ENCODE data around the gene ATL1.
"Not testable (repeated sequence)": the region's sequence is repeated elsewhere in the genome, so short reads cannot be mapped to it uniquely, and the experiment has no call there.

ATL1 gene

DNA sequence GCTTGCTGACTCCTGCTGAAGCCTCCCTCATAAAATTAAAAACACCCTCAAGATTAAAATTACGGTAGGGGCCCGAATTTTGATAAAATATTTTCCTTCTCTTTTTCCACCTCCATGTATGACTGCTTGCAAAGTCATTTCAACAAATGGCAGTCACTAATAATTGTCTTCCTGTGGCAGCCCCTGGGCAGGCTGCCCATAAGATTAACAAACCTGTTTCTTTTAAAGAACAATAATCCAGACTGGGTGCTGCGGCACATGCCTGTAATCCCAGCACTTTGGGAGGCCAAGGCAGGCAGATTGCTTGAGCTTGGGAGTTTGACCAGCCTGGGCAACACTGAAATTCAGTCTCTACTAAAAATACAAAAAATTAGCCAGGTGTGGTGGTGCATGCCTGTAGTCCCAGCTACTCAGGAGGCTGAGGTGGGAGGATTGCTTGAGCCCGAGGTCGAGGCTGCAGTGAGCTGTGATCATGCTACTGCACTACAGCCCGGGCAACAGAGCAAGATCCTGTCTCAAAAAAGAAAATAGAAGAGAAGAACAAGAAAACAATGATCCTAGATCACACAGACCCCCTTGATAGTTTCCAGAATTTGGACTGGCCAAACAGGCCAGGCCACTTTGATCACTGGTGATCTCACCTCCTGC lies 99.5 kb downstream of the ATL1 start:
- no peak for DNase-seq (ENCODE audit: low read depth)

DNA sequence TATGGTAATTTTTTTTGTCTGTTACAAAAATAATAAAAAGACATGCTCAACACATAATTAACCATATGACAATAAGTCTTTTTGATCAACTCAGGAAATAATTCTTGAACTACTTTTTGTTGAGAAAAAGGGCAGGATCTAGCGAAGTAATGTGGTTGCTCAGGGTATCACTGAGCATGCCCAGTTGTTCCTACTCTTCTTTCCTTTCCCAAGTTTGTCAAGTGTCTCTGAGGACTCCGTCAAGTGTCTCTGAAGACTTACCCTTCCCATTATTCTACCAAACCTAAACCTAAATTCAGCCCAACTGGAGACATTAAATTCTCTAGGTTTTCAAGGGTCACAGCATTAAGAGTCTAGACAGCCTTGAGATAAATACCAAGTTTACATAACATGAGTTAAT lies 104.6 kb downstream of the ATL1 start:
- not testable (repeated sequence) for DNase-seq (ENCODE audit: low read depth)

DNA sequence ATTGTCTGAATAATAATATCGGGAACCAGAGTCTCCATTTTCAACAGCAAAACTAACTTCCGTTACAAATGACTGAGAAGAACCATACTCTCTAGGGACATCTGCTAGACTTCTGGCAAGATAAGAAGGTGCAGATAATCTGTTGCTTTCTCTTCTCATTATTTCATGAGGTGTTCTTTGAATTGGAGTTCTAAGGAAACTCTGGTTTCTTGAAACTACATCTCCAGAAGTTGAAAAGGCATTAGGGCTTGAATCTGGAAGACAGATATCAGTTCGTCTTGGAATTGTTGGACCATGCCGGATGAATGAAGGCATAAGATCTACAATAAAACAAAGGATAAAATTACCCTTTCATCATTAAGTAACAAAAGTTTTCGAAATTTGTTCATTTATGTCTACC lies 105.4 kb downstream of the ATL1 start:
- DNase-seq (ENCODE audit: low read depth) = not testable (repeated sequence)

DNA sequence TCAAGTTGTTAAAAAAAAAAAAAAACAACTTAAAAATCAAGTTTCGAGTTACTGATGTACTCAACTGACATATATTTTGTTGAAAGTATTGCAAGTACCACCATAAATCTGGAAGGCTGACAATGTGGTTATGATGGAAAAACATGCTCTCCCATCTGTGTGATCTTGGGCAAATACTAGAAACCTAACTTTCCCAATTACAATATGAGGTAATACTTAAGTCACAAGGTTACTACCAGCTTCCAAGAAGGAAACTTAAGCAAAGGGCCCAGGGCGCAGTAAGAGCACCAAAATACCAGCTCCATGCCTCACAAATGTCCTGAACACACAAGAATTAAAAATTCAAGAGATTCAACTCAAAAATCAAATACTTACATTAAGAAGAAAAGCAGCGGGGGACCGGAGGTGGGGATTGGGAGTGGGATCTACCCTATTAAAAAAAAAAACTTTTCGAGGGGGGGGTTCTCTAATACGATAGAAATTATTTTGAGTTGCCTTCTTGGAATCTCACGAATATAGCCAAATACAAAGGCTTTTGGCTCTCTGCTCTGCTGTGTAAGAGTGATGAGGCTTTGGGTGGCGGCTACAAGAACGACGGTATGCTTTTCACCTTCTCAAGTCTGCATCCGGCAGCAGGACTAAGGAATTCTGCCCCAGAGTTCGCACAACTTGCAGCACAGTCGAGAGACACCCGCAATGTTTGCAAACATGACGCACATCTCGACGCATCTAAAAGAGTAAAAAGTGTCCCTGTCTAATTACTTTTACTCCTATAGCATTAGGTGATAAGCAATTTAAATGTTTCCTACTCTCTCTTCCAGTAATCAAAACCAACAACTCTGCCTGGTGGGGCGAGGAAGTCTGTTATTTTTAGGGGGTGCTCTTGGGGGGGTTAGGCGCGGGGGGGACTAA lies 107.1 kb downstream of the ATL1 start:
- DNase-seq (ENCODE audit: low read depth) = no peak

DNA sequence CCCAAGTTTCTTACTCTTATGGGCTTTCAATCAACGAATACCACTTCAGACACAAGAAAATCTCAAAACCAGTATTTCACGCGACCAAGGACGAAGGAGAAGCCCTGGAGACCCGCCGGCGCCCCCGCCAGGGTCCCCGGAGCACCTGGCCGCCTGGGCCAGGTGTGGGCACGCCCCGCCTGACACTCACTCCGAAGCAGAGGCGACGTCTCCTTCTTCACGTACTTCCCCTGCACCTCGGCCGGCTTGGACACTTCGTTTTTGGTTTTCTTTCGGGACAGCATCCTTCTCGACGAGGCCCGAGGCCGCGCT lies 107.7 kb downstream of the ATL1 start:
- DNase-seq (ENCODE audit: low read depth) = no peak

DNA sequence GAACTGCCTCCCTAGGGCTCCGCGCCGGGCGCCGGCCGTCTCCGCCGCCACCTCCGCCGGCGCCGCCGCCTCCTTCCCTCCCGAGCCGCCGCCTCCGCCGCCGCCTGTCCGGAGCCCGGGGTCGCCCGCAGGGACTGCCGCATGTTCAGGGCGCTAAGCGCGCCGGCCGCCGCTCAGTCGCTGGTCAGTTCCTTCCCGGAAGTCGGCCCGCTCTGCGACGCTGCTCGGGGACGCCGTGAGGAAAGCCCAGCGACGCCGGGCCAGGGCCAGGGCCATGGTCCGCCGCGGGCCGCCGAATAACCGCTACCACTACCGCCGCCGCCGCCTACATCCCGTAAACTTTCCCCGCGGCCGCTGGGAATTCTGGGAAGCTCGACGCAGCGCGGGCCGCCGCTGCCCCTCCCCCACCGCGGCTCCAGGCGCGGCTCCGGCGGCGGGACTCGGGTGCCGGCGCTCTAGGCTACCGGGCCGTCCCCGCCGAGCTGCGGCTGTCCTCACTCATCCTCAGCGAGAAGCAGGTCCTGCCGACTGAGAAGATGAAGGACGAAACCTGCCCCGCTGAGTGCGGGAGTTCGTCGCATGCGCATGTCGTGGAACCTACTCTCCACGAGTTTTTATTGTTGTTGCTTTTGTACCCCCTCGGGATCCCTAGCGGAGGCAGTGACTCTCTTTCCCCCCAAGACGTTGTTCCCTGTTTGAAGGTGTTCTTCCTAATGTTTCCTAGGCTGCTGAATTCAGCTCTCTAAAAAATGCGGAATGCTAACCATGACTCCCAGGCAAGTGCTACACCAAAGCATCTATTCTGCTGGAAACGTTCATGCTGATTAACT lies 108.3 kb downstream of the ATL1 start, which contains the start of gene SAV1:
SAV1 (minus strand) TSS at position 311 of the 830 bp plus-strand sequence. CDS start 339 bp downstream, outside the sequence.
- no peak for DNase-seq (ENCODE audit: low read depth)

DNA sequence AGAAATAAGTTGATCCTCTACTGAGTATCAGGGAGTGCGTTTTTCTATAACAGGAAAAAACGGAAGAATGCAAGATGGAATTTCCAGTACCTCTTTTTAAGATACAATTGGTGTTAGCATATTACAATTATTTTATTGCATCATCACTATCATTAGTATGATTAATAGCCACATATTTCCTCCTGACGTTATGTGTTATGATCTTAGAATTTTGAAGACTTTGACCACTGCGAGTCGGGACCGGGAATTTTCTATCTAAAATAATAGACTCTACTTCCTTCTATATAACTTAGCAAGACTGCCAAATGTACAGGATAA lies 108.8 kb downstream of the ATL1 start:
- DNase-seq (ENCODE audit: low read depth) = no peak

DNA sequence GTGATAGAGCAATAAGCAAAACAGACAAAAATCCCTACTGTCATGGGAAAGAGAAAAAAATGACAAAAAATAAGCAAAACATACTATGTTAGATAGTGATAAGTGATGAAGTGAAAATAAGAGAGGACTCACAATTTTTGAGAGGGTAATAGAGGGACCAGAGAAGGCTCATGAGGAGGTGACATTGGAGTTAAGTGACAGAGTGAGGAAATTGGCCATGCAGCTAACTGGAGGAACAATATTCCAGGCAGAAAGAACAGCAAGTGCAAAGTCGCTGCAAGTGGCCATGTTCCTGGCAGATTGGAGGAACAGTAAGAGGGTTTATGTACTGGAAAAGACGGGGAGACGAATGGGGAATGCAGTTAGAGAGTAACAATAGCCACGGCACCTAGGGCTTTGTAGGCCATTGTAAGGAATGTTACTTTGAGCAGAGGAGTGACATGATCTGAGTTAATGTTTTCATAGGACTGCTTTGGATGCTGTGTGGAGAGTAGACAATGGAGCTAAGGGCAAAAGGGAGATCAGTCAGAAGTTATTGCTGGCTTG lies 109.6 kb downstream of the ATL1 start:
- DNase-seq (ENCODE audit: low read depth) = no peak

DNA sequence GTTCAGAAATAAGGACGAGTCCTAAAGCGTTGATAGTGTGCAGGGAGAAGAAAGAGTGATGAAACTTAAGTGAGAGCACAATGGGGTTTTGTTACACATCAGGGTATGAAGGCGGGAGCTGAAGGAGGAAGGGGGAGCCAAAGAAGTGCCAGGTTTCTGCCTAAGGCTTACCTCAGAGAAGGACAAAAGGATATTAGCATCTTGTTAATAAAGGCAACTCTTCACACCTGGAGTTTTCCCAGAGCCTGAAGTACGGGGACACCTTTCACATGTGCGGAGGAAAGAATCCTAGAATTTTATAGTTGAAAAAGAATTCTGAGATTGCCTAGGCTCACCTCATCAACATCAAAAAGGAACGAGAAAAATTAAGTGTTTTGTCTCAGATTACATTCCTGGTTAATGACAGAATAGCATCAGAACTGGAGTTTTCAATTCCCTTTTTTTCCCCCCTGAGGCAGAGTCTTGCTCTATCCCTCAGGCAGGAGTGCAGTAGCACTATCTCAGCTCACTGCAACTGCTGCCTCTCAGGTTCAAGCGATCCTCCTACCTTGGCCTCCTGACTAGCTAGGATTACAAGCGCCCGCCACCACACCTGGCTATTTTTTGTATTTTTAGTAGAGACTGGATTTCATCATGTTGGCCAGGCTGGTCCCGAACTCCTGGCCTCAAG lies 110.4 kb downstream of the ATL1 start:
- DNase-seq (ENCODE audit: low read depth) = no peak

DNA sequence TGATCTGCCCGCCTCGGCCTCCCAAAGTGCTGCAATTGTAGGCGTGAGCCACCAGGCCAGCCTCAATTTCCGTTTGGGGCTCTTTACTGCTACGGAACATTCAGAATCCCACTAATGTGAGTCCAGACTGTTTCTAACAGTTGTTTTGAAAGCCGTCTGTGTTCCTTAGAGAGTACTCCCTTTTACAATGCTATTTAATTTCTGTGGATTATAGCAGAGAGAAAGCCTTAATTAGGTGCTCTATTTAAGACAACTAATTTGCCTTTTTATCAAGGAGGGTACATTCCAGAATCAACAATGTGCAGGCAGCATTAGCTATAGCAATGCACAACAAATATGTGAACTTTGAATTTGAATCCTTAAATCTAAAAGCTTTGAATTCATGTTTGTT lies 110.9 kb downstream of the ATL1 start:
- DNase-seq (ENCODE audit: low read depth) = no peak

DNA sequence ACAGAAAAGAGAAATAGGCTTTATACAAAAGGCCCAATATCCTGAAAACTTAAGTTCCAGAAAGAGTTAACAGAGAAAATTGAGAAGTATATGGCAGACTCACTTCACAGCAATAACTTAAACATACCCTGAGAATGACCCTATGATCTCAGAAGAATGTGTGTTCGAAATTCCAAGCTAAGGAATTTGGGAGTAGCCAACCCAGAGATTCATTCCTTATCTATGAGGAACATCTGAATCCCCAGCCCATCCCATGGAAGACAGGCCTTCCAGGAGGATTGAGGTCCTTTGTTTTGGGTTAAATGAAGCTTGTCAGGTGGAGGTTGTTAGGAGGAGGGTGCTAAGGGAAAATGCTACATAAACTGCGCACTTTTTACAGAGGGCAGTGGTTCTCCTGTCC lies 115.7 kb downstream of the ATL1 start:
- DNase-seq (ENCODE audit: low read depth) = no peak

DNA sequence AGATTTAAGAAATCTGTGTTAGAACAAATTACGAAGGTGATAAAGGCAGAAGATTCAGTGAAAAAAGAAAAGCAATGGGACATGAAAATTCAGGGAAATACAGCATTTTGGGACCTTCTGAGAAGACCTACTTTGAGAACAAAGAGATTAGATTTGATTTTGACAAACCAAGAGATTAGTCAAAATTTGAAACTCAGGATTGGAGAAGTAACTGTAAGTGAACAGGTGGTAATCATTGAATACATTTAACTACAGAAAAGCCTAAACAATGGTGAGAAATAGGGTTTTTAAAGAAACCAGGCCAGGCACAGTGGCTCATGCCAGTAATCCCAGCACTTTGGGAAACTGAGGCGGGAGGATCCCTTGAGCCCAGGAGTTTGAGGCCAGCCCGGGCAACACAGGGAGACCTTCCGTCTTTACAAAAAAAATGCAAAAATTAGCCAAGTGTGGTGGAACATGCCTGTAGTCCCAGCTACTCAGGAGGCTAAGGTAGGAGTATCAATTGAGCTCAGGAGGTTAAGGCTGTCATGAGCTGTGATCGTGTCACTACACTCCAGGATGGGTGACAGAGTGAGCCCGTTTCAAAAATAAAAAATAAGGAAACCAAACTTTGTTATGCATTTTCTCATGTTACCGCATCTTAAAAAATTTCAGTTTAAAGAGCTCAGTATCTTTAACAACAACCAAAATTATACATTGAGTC lies 117.0 kb downstream of the ATL1 start:
- no peak for DNase-seq (ENCODE audit: low read depth)

DNA sequence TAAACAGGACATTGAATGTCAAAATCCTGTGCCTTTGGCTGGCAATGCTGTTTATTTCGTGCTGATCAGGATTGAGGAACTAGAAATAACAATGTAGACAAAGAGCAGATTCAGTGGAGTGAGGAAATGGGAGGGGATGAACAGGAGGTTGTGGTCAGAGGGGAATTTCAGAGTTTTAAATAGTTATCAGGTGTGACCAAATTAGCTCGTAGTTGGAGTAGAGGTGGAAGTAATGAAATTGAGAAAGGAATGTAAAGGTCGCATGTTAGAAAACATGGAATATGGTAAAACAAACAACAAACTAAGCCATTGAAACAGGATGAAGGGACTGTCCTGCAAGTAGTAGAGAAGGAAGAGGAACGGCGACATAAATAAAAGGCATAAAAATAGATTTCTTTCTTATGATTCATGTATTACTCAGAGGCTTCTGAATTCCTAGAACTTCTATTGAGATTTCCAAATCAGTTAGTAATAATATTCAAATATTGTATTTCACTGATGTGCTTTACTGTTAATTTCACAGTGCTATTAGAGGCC lies 117.7 kb downstream of the ATL1 start:
- peak; percentile 75 for DNase-seq (ENCODE audit: low read depth)

DNA sequence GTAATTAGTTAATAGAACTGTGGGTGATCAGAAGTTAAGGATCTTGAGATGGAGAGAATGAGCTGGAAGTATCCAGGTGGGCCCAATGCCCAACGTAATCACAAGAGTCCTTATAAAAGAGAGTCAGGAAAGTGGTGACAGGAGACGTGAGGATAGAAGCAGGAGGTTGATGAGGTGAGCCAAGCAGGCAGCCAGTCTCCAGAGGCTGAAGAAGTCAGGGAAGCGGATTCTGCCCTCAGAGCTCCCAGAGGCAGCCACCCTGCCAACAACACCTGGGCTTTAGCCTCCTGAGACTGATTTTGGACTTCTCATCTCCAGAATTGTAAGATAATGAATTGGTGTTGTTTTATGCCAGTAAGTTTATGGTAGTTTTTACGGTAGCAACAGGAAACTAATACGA lies 118.2 kb downstream of the ATL1 start:
- no peak for DNase-seq (ENCODE audit: low read depth)

DNA sequence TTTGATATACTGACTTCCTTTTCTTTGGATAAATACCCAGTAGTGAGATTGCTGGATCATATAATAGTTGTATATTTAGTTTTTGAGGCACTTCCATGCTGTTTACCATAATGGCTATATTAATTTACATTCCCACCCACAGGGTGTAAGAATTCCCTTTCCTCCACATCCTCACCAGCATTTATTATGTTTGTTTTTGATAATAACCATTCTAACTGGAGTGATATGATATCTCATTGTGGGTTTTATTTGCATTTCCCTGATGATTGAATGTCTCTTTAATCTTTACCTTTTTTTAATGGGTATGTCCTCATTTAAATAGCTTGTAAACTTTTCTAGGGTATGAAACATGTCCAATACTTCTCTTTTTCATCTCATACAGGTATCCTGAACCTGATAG lies 119.7 kb downstream of the ATL1 start:
- DNase-seq (ENCODE audit: low read depth) = no peak
